H9 (cell line): ENCODE data around the gene LUZP1. TPM values are rescaled to one million over a fixed set of nuclear protein-coding genes. Genes with fewer than 3 reads are reported as not detected.

ENCODE experiments used
- DNase-seq: peaks from one replicate; pipeline ENCODE4 v3.0.0-alpha.2; 2017
- H2AFZ ChIP-seq: one replicate; pipeline ENCODE4 v1.6.1; 2013; ENCODE audit warnings: mild to moderate bottlenecking, low read length, control low read depth, moderate library complexity
- H2AK5ac ChIP-seq: 2 replicates; pipeline ENCODE4 v1.6.1; 2013; ENCODE audit warnings: low read length, control low read depth, mixed read lengths; ENCODE audit not compliant: insufficient read length
- H2BK120ac ChIP-seq: one replicate; pipeline ENCODE4 v1.6.1; 2013; ENCODE audit warnings: low read depth, mild to moderate bottlenecking, low read length, control low read depth, inconsistent platforms; ENCODE audit not compliant: poor library complexity, severe bottlenecking
- H2BK12ac ChIP-seq: 2 replicates; pipeline ENCODE4 v1.6.1; 2013; ENCODE audit warnings: low read length, control low read depth, mixed read lengths, low read depth; ENCODE audit not compliant: insufficient read length
- H2BK15ac ChIP-seq: 2 replicates; pipeline ENCODE4 v1.6.1; 2013; ENCODE audit warnings: low read depth, low read length, control low read depth
- H2BK20ac ChIP-seq: one replicate; pipeline ENCODE4 v1.6.1; 2013; ENCODE audit warnings: low read depth, mild to moderate bottlenecking, low read length, control low read depth, inconsistent platforms; ENCODE audit not compliant: poor library complexity, severe bottlenecking
- H2BK5ac ChIP-seq: 2 replicates; pipeline ENCODE4 v1.6.1; 2013; ENCODE audit warnings: low read length, control low read depth, mixed read lengths; ENCODE audit not compliant: insufficient read length
- H3K14ac ChIP-seq: 2 replicates; pipeline ENCODE4 v1.6.1; 2013; ENCODE audit warnings: low read length, control low read depth; ENCODE audit not compliant: insufficient read depth
- H3K18ac ChIP-seq: 2 replicates; pipeline ENCODE4 v1.6.1; 2013; ENCODE audit warnings: low read depth, mild to moderate bottlenecking, mixed read lengths, low read length, control low read depth; ENCODE audit not compliant: insufficient read length
- H3K23ac ChIP-seq: 2 replicates; pipeline ENCODE4 v1.6.1; 2013; ENCODE audit warnings: low read length, control low read depth, mixed read lengths, low read depth; ENCODE audit not compliant: insufficient read length
- H3K23me2 ChIP-seq: 2 replicates; pipeline ENCODE4 v1.6.1; 2013; ENCODE audit warnings: low read depth, mild to moderate bottlenecking, mixed read lengths, low read length, control low read depth; ENCODE audit not compliant: insufficient read length, poor library complexity, severe bottlenecking
- H3K27ac ChIP-seq: 2 replicates; pipeline ENCODE4 v1.5.1; 2013; ENCODE audit warnings: low read length, control low read depth, mixed read lengths, low read depth; ENCODE audit not compliant: insufficient read length
- H3K27me3 ChIP-seq: 2 replicates; pipeline ENCODE4 v1.6.1; 2013; ENCODE audit warnings: low read length, control low read depth, inconsistent platforms; ENCODE audit not compliant: insufficient read depth
- H3K4ac ChIP-seq: 2 replicates; pipeline ENCODE4 v1.6.1; 2013; ENCODE audit warnings: low read depth, mild to moderate bottlenecking, control low read depth, inconsistent platforms, low read length, moderate library complexity
- H3K4me1 ChIP-seq: 2 replicates; pipeline ENCODE4 v1.6.1; 2013; ENCODE audit warnings: low read length, control low read depth, inconsistent platforms; ENCODE audit not compliant: insufficient read depth
- H3K4me2 ChIP-seq: 2 replicates; pipeline ENCODE4 v1.6.1; 2013; ENCODE audit warnings: low read length, control low read depth, mixed read lengths; ENCODE audit not compliant: insufficient read length, insufficient read depth
- H3K56ac ChIP-seq: 2 replicates; pipeline ENCODE4 v1.6.1; 2013; ENCODE audit warnings: low read depth, mild to moderate bottlenecking, mixed read lengths, low read length, control low read depth; ENCODE audit not compliant: insufficient read length
- H3K79me1 ChIP-seq: 2 replicates; pipeline ENCODE4 v1.6.1; 2013; ENCODE audit warnings: low read depth, mild to moderate bottlenecking, moderate library complexity, low read length, control low read depth, inconsistent platforms; ENCODE audit not compliant: insufficient read depth, poor library complexity, severe bottlenecking
- H3K79me2 ChIP-seq: 2 replicates; pipeline ENCODE4 v1.6.1; 2013; ENCODE audit warnings: low read length, control low read depth, inconsistent platforms; ENCODE audit not compliant: insufficient read depth
- H3K9ac ChIP-seq: 2 replicates; pipeline ENCODE4 v1.6.1; 2013; ENCODE audit warnings: low read length, control low read depth, mixed read lengths; ENCODE audit not compliant: insufficient read length; ENCODE audit errors: extremely low read depth
- H3K9me3 ChIP-seq: one replicate; pipeline ENCODE4 v1.6.1; 2013; ENCODE audit warnings: low read depth, low read length, inconsistent platforms; ENCODE audit not compliant: control insufficient read depth
- H3T11ph ChIP-seq: one replicate; pipeline ENCODE4 v1.6.1; 2013; ENCODE audit warnings: mild to moderate bottlenecking, low read length, control low read depth, inconsistent platforms
- H4K20me1 ChIP-seq: one replicate; pipeline ENCODE4 v1.6.1; 2013; ENCODE audit not compliant: control insufficient read depth, insufficient read length, insufficient read depth
- H4K5ac ChIP-seq: 2 replicates; pipeline ENCODE4 v1.6.1; 2013; ENCODE audit warnings: low read depth, mild to moderate bottlenecking, mixed read lengths, low read length, control low read depth; ENCODE audit not compliant: insufficient read length
- H4K8ac ChIP-seq: replicated peaks from 2 replicates; pipeline ENCODE4 v1.6.1; 2013; ENCODE audit warnings: low read length, control low read depth, mixed read lengths, low read depth; ENCODE audit not compliant: insufficient read length
- H4K91ac ChIP-seq: 2 replicates; pipeline ENCODE4 v1.6.1; 2013; ENCODE audit warnings: low read depth, mild to moderate bottlenecking, moderate library complexity, mixed read lengths, low read length, control low read depth; ENCODE audit not compliant: insufficient read length
- H3K27ac Mint-ChIP-seq, 3 experiments: 2 replicates in 2 of 3; 3 replicates in 1 of 3; pipeline ENCODE4 v1.8.0; 2020 to 2021; ENCODE audit warnings: mixed read lengths in 3 of 3, mild to moderate bottlenecking in 1 of 3, moderate library complexity in 1 of 3
- H3K27me3 Mint-ChIP-seq: 2 replicates; pipeline ENCODE4 v1.8.0; 2021; ENCODE audit warnings: low read depth, mild to moderate bottlenecking, moderate library complexity, mixed read lengths
- H3K36me3 Mint-ChIP-seq, 3 experiments: 2 replicates in 2 of 3; 3 replicates in 1 of 3; pipeline ENCODE4 v1.8.0; 2020 to 2021; ENCODE audit warnings: low read depth in 3 of 3, mixed read lengths in 3 of 3; ENCODE audit not compliant: insufficient read depth in 1 of 3
- H3K4me1 Mint-ChIP-seq, 2 experiments: 2 replicates each; pipeline ENCODE4 v1.8.0; 2020; ENCODE audit warnings: mixed read lengths in 2 of 2
- H3K4me3 Mint-ChIP-seq, 2 experiments: 2 replicates in 1 of 2; 3 replicates in 1 of 2; pipeline ENCODE4 v1.8.0; 2020 to 2021; ENCODE audit warnings: mild to moderate bottlenecking in 2 of 2, mixed read lengths in 2 of 2, moderate library complexity in 1 of 2
- H3K9me3 Mint-ChIP-seq, 2 experiments: 2 replicates in 1 of 2; 3 replicates in 1 of 2; pipeline ENCODE4 v1.8.0; 2020; ENCODE audit warnings: mild to moderate bottlenecking in 2 of 2, mixed read lengths in 2 of 2, moderate library complexity in 1 of 2
- CTCF ChIP-seq: fragments of 200-600 bp; sonication (generic); conservative IDR thresholded peaks from 3 replicates; pipeline ENCODE4 v1.8.0; 2021; ENCODE audit warnings: antibody characterized with exemption, mild to moderate bottlenecking
- WGBS: extraction: QIAGEN DNeasy Blood & Tissue Kit; methylation state at CpG from one replicate; pipeline ENCODE4 v1.1.7; 2013; ENCODE audit warnings: missing lambda C conversion rate, low lambda C conversion rate, mixed read lengths; ENCODE audit not compliant: insufficient read length; ENCODE audit errors: extremely low coverage; 5-methylcytosine and 5-hydroxymethylcytosine counted together
- total RNA-seq: library from RNA; stranded (reverse); gene quantifications from 2 replicates; pipeline ENCODE4 v1.2.1, GENCODE V29; 2021

Gene LUZP1
- total RNA-seq, 1 experiment from 2014 or later = 48.2 TPM

- Mint-ChIP-seq H3K36me3 (peaks cover 0 to 8% (median 4%) of the 10 kb centered on the region in 3 experiments; a peak in 1 of 7 replicates), H3K27ac (no peak overlapping the region; a peak in 1 of 7 replicates), H3K9me3 (no peaks in the 10 kb centered on the region; a peak in 1 of 5 replicates), H3K4me3 (no peak overlapping the region), H3K27me3 (no peaks in the 10 kb centered on the region), H3K4me1 (peaks cover 11 to 16% of the 10 kb centered on the region in 2 experiments)
- no peak overlapping the region for H3K14ac ChIP-seq
- no peaks in the 10 kb centered on the region for H3K27me3 ChIP-seq
- H2BK15ac ChIP-seq = no peak overlapping the region
- no peak overlapping the region for H3K4ac ChIP-seq
- no peak overlapping the region for H3K56ac ChIP-seq
- no peaks in the 10 kb centered on the region for H4K20me1 ChIP-seq
- DNase-seq = no peak
- no peak overlapping the region for H3T11ph ChIP-seq
- no peak overlapping the region for H2BK5ac ChIP-seq
- no peak for TF ChIP-seq CTCF
- H3K9me3 ChIP-seq = no peaks in the 10 kb centered on the region
- WGBS = no CpG with 5 or more reads among the region's 4 CpGs
- H3K79me1 ChIP-seq = peaks cover 12% of the 10 kb centered on the region
- H2BK20ac ChIP-seq = no peak overlapping the region
- peaks cover 10% of the 10 kb centered on the region; the same call in 1 of the 2 replicates for H3K79me2 ChIP-seq
- no peak overlapping the region for H3K18ac ChIP-seq
- H3K4me1 ChIP-seq = no peaks in the 10 kb centered on the region
- H3K23me2 ChIP-seq = no peaks in the 10 kb centered on the region
- no peak overlapping the region for H2BK12ac ChIP-seq
- H3K23ac ChIP-seq = no peak overlapping the region
- H3K27ac ChIP-seq = no peak overlapping the region
- no peak overlapping the region for H4K5ac ChIP-seq
- no peak overlapping the region for H4K8ac ChIP-seq
- no peak overlapping the region for H4K91ac ChIP-seq
- H2AK5ac ChIP-seq = no peak overlapping the region
- H2BK120ac ChIP-seq = no peak overlapping the region
- H2AFZ ChIP-seq = no peak overlapping the region
- no peak overlapping the region for H3K4me2 ChIP-seq
- no peak overlapping the region for H3K9ac ChIP-seq
Measured at GRCh38 chr1:23134055-23134454, 34.6 kb downstream of the LUZP1 start.
